Adipocyte (in vitro differentiated cells): ENCODE results near the gene PACSIN2.

Source experiments
- DNase-seq: peaks from one replicate; pipeline ENCODE4 v3.0.0-alpha.2; 2015; ENCODE audit warnings: low read depth
- H3K27me3 ChIP-seq: replicated peaks from 2 replicates; pipeline ENCODE4 v1.7.0; 2013; ENCODE audit warnings: mild to moderate bottlenecking, low read length, moderate library complexity; ENCODE audit not compliant: control insufficient read depth, insufficient read depth
- H3K36me3 ChIP-seq: 2 replicates; pipeline ENCODE4 v1.7.0; 2013; ENCODE audit warnings: low read length, mild to moderate bottlenecking, moderate library complexity; ENCODE audit not compliant: control insufficient read depth, insufficient read depth, severe bottlenecking
- H3K4me1 ChIP-seq: 2 replicates; pipeline ENCODE4 v1.7.0; 2013; ENCODE audit warnings: mild to moderate bottlenecking, low read length, moderate library complexity; ENCODE audit not compliant: control insufficient read depth, insufficient read depth
- H3K4me3 ChIP-seq: 2 replicates; pipeline ENCODE4 v1.7.0; 2013; ENCODE audit warnings: mild to moderate bottlenecking, low read length, moderate library complexity
- H3K9ac ChIP-seq: 2 replicates; pipeline ENCODE4 v1.7.0; 2013; ENCODE audit warnings: mild to moderate bottlenecking, low read length, moderate library complexity
- H3K9me3 ChIP-seq: 2 replicates; pipeline ENCODE4 v1.7.0; 2013; ENCODE audit warnings: mild to moderate bottlenecking, low read length, moderate library complexity; ENCODE audit not compliant: control insufficient read depth

Gene PACSIN2

GRCh38 chr22:42856865-42857704 is 157.9 kb downstream of the PACSIN2 start, which contains the start of gene ARFGAP3:
Gene ARFGAP3, minus strand, starts transcription at chr22:42857273. Its CDS starts 91 bp downstream, at chr22:42857182.
- Histone ChIP-seq H3K36me3 (no peaks in the 10 kb centered on the region), H3K27me3 (no peaks in the 10 kb centered on the region), H3K4me1 (peaks cover 22% of the 10 kb centered on the region)

DNA sequence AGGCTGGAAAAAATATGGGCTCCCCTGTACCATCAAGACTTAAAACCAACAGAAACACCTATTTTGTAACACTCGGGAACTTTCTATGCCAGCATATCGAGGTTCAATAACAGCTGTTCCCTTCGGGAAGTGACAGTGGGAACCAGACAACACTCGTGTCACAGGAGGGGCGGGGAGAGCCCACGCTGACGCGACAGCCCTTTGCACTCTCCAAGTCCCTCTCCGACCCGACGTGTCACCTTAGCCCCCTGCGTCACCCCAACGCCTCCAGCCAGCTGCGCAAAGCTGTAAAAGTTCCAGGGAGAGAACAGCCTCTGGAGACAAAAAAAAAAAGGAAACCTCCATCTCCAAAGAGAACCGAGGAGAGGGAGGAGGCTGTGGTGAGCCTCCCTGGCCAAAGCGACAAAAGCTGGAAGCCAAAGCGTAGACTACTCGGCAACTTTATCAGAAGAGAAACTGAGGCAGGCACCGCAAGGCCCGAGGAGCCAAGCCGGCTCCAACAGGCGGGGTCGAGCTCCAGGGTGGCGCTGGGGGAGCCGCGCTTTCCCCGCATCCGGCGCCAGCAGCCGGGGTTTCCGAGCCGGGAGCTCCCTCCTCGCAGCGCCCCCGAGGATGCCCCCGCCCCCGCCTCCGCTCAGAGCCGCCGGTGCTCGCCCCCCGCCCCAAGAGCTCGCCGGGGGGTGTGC is 158.6 kb downstream of the PACSIN2 start:
- Histone ChIP-seq H3K9ac (peak overlapping the region; percentile 88), H3K9me3 (no peaks in the 10 kb centered on the region), H3K36me3 (no peaks in the 10 kb centered on the region), H3K4me3 (peak overlapping the region; percentile 92), H3K4me1 (peaks cover 22% of the 10 kb centered on the region), H3K27me3 (no peaks in the 10 kb centered on the region)
- DNase-seq = peak; percentile 73

More at GRCh38 chr22:42856865-42857704, 157.9 kb downstream of the PACSIN2 start, which contains the start of gene ARFGAP3:
- DNase-seq = peak; percentile 99
- Histone ChIP-seq H3K9ac (peak within 1 kb of the TSS; percentile 88), H3K4me3 (peak within 1 kb of the TSS; percentile 92), H3K9me3 (no peaks in the 10 kb centered on the region)

DNA sequence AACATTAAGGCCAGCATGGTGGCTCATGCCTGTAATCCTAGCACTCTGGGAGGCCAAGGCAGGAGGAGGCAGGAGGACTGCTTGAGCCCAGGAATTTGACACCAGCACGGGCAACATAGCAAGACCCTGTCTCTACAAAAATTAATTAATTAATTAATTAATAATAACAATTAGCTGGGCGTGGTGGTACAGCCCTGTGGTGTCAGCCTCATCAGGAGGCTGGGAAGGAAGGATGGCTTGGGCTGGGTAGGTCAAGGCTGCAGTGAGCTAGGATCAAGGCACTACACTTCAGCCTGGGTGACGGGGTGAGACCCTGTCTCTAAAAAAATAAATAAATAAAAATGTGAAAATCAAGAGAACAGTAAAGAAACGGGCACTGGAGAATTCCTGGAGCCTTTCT is 159.2 kb downstream of the PACSIN2 start:
- Histone ChIP-seq H3K27me3 (no peaks in the 10 kb centered on the region), H3K9ac (peak overlapping the region; percentile 88), H3K9me3 (no peaks in the 10 kb centered on the region), H3K4me1 (peaks cover 22% of the 10 kb centered on the region), H3K36me3 (no peaks in the 10 kb centered on the region), H3K4me3 (peak overlapping the region; percentile 92)
- no peak for DNase-seq

DNA sequence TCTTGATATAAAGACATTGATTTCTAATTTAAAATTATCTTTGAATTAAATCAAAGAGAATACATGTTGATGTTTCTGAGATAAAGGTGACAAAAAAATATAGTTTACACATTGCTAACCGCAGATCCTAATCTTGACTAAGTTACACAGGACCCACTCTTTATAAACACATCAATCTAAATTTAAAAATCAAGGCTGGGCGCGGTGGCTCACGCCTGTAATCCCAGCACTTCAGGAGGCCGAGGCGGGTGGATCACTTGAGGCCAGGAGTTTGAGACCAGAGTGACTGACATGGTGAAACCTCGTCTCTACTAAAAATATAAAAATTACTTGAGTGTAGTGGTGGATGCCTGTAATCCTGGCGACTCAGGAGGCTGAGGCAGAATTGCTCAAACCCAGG is 159.7 kb downstream of the PACSIN2 start:
- Histone ChIP-seq H3K27me3 (no peaks in the 10 kb centered on the region), H3K4me3 (peak overlapping the region; percentile 92), H3K36me3 (no peaks in the 10 kb centered on the region), H3K9me3 (no peaks in the 10 kb centered on the region), H3K4me1 (peaks cover 17% of the 10 kb centered on the region), H3K9ac (peak overlapping the region; percentile 88)
- DNase-seq = no peak

DNA sequence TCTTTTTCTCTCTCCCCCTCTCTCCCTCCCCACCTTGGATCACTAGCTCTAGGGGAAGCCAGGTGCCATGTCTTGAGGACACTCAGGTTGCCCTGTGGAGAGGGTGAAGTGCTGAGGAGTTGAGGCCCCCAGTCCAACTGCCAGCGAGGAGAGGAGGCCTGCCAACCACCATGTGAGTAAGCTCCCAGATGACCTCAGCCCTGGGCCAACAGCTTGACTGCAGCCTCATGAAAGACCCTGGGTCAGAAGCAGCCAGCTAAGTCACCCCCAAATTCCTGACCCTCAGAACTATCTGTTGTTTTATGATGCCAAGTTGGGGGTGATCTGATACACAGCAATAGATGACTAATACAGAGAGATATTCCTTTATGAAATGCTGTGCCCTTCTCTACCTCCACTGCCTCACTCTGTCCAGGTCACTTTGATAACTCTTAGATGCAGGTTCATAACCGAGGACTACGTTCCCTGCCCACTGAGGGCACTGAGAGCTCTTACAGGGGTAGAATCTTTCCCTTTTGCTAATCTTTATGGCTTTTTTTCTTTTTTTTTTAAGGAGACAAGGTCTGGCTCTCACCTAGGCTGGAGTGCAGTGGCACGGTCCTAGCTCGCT is 165.9 kb downstream of the PACSIN2 start:
- Histone ChIP-seq H3K9me3 (no peaks in the 10 kb centered on the region), H3K4me1 (peaks cover 19% of the 10 kb centered on the region), H3K27me3 (no peaks in the 10 kb centered on the region), H3K4me3 (no peak overlapping the region), H3K9ac (no peak overlapping the region), H3K36me3 (peaks cover 26% of the 10 kb centered on the region)
- DNase-seq = no peak

DNA sequence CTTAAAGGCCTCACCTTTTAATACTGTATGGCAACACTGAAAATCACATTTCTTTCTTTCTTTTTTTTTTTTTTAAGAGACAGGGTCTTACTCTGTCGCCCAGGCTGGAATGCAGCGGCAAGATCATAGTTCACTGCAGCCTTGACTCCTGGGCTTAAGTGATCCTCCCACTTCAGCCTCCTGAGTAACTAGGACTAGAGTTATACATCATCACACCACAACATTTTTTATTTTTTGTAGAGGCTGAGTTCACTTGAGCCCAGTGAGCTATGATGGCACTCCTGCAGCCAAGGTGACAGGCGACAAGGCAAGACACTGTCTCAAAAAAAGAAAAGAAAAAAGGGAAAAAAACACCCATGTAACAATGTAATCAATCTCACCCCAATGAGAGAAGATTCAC is 167.8 kb downstream of the PACSIN2 start:
- Histone ChIP-seq H3K27me3 (no peaks in the 10 kb centered on the region), H3K4me1 (peaks cover 19% of the 10 kb centered on the region), H3K9me3 (no peaks in the 10 kb centered on the region), H3K9ac (no peak overlapping the region), H3K36me3 (peaks cover 40% of the 10 kb centered on the region), H3K4me3 (no peak overlapping the region)
- DNase-seq = no peak

DNA sequence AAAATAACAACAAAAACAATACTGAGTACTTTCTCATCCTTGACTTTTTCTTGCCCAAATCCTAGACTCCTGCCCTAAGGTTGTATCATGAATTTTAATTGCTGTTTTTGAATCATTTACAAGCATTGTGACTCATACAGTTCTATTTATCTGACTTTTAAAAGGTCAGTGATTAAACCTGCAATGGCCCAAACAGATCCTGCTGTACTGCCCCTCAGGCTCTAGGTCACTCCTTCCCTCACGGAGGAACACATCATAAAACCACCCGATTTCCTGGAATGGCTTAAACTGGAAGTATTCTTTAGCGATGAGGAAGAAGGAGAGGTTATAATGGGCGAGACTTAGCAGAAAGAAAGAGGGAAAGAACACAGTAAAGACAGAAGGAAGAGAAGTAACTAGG is 170.2 kb downstream of the PACSIN2 start:
- Histone ChIP-seq H3K9ac (no peak overlapping the region), H3K4me1 (peaks cover 27% of the 10 kb centered on the region), H3K4me3 (no peak overlapping the region), H3K9me3 (no peaks in the 10 kb centered on the region), H3K27me3 (no peaks in the 10 kb centered on the region), H3K36me3 (peaks cover 55% of the 10 kb centered on the region)
- no peak for DNase-seq

GRCh38 chr22:42842658-42843370 is 172.1 kb downstream of the PACSIN2 start:
- DNase-seq = no peak
- Histone ChIP-seq H3K9me3 (no peaks in the 10 kb centered on the region), H3K27me3 (no peaks in the 10 kb centered on the region), H3K36me3 (peaks cover 61% of the 10 kb centered on the region), H3K4me3 (no peak overlapping the region), H3K9ac (no peak overlapping the region), H3K4me1 (peaks cover 15% of the 10 kb centered on the region)

DNA sequence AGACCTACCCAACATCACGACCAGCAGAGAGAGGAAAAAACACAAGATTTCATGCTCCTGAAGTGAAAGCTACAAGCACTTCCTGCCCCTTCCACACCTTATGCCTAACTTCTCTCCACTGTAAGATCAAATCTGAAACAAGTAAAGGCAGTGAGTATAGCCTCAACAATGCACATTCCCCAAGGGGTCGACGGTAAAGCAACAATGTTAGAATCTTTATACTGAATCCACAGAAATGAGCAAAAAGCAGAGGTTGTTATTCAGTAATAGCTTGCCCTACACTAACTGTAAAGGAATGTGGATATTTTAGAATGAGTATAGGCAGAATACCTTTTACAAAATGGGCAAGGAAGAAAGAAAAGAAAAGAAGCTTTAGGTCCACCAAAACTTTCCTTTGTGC is 173.5 kb downstream of the PACSIN2 start:
- peaks cover 15% of the 10 kb centered on the region for H3K4me1 ChIP-seq
- H3K27me3 ChIP-seq = no peaks in the 10 kb centered on the region
- no peak overlapping the region for H3K9ac ChIP-seq
- H3K36me3 ChIP-seq = peaks cover 64% of the 10 kb centered on the region
- DNase-seq = peak; percentile 45
- no peaks in the 10 kb centered on the region for H3K9me3 ChIP-seq
- H3K4me3 ChIP-seq = no peak overlapping the region

GRCh38 chr22:42837556-42837955 is 177.4 kb downstream of the PACSIN2 start:
- H3K4me1 ChIP-seq = peaks cover 8% of the 10 kb centered on the region
- no peak overlapping the region for H3K9ac ChIP-seq
- H3K4me3 ChIP-seq = no peak overlapping the region
- no peaks in the 10 kb centered on the region for H3K9me3 ChIP-seq
- peaks cover 71% of the 10 kb centered on the region for H3K36me3 ChIP-seq
- no peak for DNase-seq
- no peaks in the 10 kb centered on the region for H3K27me3 ChIP-seq
